MCF 10A (cell line): ENCODE data around the gene C1orf105. TPM values are rescaled to one million over a fixed set of nuclear protein-coding genes. Genes with fewer than 3 reads are reported as not detected.

ENCODE experiments used
- BruUV-seq: library from RNA; stranded (reverse); fragments of 400-500 nt; replicated peaks from 2 replicates; lab custom pipeline; 2021; lab: Mats Ljungman, UMichigan
- CTCF ChIA-PET: fragments of 300-600 bp; sonication (Branson Sonifier 250); formaldehyde crosslinking; extraction: SDS; loops from one replicate; lab custom pipeline; 2021; ENCODE audit warnings: antibody characterized with exemption, inconsistent platforms; lab: Yijun Ruan, JAX
- POLR2A ChIA-PET: fragments of 300-600, 350-650 bp; sonication (Branson Sonifier 250); formaldehyde crosslinking; extraction: SDS; loops from one replicate; lab custom pipeline; 2020; ENCODE audit warnings: antibody characterized with exemption, inconsistent platforms; lab: Yijun Ruan, JAX
- DNase-seq: peaks from one replicate; pipeline ENCODE4 v3.0.0-alpha.2; 2018; ENCODE audit not compliant: unreplicated experiment
- H3K27ac Mint-ChIP-seq: one replicate; pipeline ENCODE4 v1.8.0; 2022; ENCODE audit warnings: mild to moderate bottlenecking, low read depth, mixed read lengths; ENCODE audit not compliant: unreplicated experiment
- H3K27me3 Mint-ChIP-seq: one replicate; pipeline ENCODE4 v1.8.0; 2022; ENCODE audit warnings: mixed read lengths; ENCODE audit not compliant: insufficient read depth, unreplicated experiment
- H3K36me3 Mint-ChIP-seq: one replicate; pipeline ENCODE4 v1.8.0; 2022; ENCODE audit warnings: mild to moderate bottlenecking, moderate library complexity, mixed read lengths; ENCODE audit not compliant: insufficient read depth, unreplicated experiment
- H3K4me1 Mint-ChIP-seq: one replicate; pipeline ENCODE4 v1.8.0; 2022; ENCODE audit warnings: mixed read lengths; ENCODE audit not compliant: insufficient read depth, unreplicated experiment
- H3K4me3 Mint-ChIP-seq: one replicate; pipeline ENCODE4 v1.8.0; 2022; ENCODE audit warnings: mild to moderate bottlenecking, moderate library complexity, mixed read lengths; ENCODE audit not compliant: unreplicated experiment
- H3K9me3 Mint-ChIP-seq: one replicate; pipeline ENCODE4 v1.8.0; 2022; ENCODE audit warnings: mixed read lengths; ENCODE audit not compliant: unreplicated experiment
- intact Hi-C: fragments of 100-400 bp; cut with micrococcal nuclease; formaldehyde crosslinking; loops from 2 replicates; pipeline ENCODE4 v1.14.1; 2022
- total RNA-seq: library from RNA; stranded (reverse); gene quantifications from 2 replicates; pipeline ENCODE4 v1.2.3, GENCODE V29; 2022
- TF ChIP-seq, protein P1 (sequence below): fragments of 200-600 bp; IDR thresholded peaks from one replicate; pipeline ENCODE4 v1.8.0; 2022; ENCODE audit warnings: antibody characterized with exemption, mild to moderate bottlenecking; ENCODE audit not compliant: unreplicated experiment

C1orf105 gene
- total RNA-seq, 1 experiment from 2014 or later = not detected

DNA sequence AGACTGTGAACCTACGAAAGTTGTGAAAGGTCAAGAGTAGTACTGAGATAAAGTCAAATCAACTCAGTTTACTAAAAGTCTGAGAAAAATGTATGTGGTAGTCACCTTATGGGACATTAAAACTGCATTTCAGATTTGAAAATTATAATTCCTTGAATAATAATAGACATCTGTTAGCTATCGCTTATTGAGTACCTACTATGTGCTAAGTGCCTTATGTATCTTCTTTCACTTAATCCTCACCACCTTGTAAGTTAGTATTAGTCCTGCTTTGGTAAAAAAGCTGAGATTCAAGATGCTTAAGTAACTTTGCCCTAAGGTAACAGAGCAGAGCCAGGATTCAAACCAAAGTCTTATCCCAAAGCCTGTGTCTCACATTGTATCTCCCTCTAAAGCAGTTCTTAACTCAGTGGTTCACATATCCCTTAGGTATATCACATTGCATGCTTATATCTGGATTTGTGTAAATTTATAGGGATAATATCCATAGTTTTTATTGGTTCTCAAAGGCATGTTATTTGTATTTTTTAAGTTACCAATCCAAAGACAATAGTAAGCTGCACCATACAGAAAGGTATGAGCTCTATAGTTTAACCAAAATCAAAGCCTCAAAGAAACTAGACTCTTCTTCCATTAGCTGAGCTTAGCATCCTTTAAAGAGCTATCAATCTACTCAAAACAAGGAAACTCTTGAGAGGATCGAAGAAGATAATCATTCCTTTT, 22.5 kb downstream of the C1orf105 start:
- TF ChIP-seq, protein P1, sequence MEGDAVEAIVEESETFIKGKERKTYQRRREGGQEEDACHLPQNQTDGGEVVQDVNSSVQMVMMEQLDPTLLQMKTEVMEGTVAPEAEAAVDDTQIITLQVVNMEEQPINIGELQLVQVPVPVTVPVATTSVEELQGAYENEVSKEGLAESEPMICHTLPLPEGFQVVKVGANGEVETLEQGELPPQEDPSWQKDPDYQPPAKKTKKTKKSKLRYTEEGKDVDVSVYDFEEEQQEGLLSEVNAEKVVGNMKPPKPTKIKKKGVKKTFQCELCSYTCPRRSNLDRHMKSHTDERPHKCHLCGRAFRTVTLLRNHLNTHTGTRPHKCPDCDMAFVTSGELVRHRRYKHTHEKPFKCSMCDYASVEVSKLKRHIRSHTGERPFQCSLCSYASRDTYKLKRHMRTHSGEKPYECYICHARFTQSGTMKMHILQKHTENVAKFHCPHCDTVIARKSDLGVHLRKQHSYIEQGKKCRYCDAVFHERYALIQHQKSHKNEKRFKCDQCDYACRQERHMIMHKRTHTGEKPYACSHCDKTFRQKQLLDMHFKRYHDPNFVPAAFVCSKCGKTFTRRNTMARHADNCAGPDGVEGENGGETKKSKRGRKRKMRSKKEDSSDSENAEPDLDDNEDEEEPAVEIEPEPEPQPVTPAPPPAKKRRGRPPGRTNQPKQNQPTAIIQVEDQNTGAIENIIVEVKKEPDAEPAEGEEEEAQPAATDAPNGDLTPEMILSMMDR = no peak
- H3K9me3 Mint-ChIP-seq = no peaks in the 10 kb centered on the region
- peaks cover 29% of the 10 kb centered on the region for H3K4me1 Mint-ChIP-seq
- intact Hi-C loops = no loop called here
- ChIA-PET CTCF (interaction anchor here (0.6 to 10.2 kb wide), 39 partner anchors 10 to 1072 kb away, joined by 3 to 183 read pairs (median 4); partner anchors contain the start of genes C1orf105, DNM3 and SUCO), POLR2A (interaction anchor here (0.5 to 1.6 kb wide), 12 partner anchors 8 to 120 kb away, joined by 3 to 4 read pairs (median 3); partner anchors contain the start of gene SUCO)
- DNase-seq = no peak
- peaks cover 19% of the 10 kb centered on the region for H3K36me3 Mint-ChIP-seq
- peak overlapping the region; percentile 85 for H3K4me3 Mint-ChIP-seq
- no TSS peak for BruUV-seq
- H3K27me3 Mint-ChIP-seq = no peaks in the 10 kb centered on the region
- H3K27ac Mint-ChIP-seq = peak overlapping the region; percentile 92

DNA sequence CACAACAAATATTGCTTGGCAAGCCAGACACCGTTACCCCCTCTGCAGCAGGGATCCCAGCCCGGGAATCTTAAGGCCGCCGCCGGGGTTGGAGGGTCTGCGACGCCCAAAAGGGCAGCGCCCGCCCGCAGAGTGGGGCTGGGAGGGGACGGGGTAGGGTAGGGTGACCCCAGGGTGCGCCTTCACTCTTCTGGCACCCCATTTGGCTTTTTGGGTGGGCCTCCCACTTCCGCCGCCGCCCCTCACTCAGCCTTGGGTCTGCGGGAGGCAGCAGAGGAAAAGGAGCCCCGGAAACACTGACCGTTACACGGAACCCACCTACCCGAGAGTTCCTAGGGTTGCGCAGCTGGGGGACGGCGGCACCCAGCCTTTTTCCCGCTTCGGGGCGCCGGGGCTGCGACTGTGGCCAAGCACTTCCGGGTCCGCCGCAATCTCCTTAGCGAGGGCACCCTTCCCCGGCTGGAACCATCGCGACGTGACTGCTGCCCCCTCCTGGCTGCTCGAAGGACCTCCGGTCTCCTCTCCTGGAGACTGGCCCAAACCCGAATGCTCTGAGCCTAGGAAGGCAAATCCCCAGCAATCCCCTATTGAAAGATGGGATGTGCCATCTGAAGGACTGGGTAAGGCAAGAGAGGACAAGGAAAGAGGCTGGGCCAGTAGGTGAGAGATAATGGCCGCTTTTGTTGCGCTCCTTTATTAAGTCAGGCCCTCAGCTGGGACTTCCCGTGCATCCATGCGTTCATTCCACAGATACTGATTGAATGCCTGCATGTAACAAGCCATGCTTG, 23.4 kb downstream of the C1orf105 start, which contains the start of gene PIGC:
PIGC (minus strand) TSS at position 404 of the 788 bp plus-strand sequence. CDS start 1,447 bp downstream, outside the sequence.
- intact Hi-C loops = loop anchor here (1.0 kb wide), 2 partner anchors 354 to 442 kb away; no protein-coding TSS in a partner anchor
- Mint-ChIP-seq H3K27ac (peak within 1 kb of the TSS; percentile 92), H3K9me3 (no peaks in the 10 kb centered on the region), H3K36me3 (peaks cover 19% of the 10 kb centered on the region), H3K4me3 (peak within 1 kb of the TSS; percentile 85), H3K27me3 (no peaks in the 10 kb centered on the region), H3K4me1 (peaks cover 33% of the 10 kb centered on the region)
- TF ChIP-seq, protein P1 = peak; percentile 87
- POLR2A ChIA-PET = interaction anchor here (0.7 to 1.6 kb wide), 14 partner anchors 9 to 276 kb away, joined by 3 to 4 read pairs (median 3); partner anchors contain the start of gene SUCO
- DNase-seq = peak; percentile 93
- CTCF ChIA-PET = interaction anchor here (0.6 to 10.2 kb wide), 56 partner anchors 10 to 1071 kb away, joined by 3 to 183 read pairs (median 4); partner anchors contain the start of genes C1orf105, DNM3 and SUCO
- TSS peak; percentile 56 for BruUV-seq

- Mint-ChIP-seq H3K36me3 (peaks cover 11% of the 10 kb centered on the region), H3K27me3 (no peaks in the 10 kb centered on the region), H3K9me3 (no peaks in the 10 kb centered on the region), H3K4me1 (peaks cover 37% of the 10 kb centered on the region), H3K27ac (no peak overlapping the region), H3K4me3 (no peak overlapping the region)
- ChIA-PET POLR2A (interaction anchor here (0.8 to 1.0 kb wide), 2 partner anchors 51 to 273 kb away, joined by 4 read pairs; no protein-coding TSS in a partner anchor), CTCF (interaction anchor here (0.6 to 10.2 kb wide), 11 partner anchors 16 to 772 kb away, joined by 3 to 183 read pairs (median 4); no protein-coding TSS in a partner anchor)
- no TSS peak for BruUV-seq
- intact Hi-C loops = no loop called here
- TF ChIP-seq, protein P1 = no peak
- DNase-seq = no peak
Observed at GRCh38 chr1:172446547-172446946, 26.1 kb downstream of the C1orf105 start.
